ENCODE measurements around the gene RASA3. TPM values are rescaled to one million over a fixed set of nuclear protein-coding genes. Genes with fewer than 3 reads are reported as not detected.

The RASA3 gene
- polyA plus RNA-seq, 3 donors: 9.0 to 32.6 (median 16.6) TPM

- Histone ChIP-seq H3K36me3 (replicated peaks in 1 of 2; ENCODE audit: control insufficient read depth in 1 of 2, insufficient read depth in 2 of 2, low read length in 2 of 2) (no peaks in the 10 kb centered on the region), H3K9me3 (replicated peaks in 1 of 2; ENCODE audit: control insufficient read depth in 1 of 2, insufficient read depth in 1 of 2, low read length in 2 of 2) (no peaks in the 10 kb centered on the region), H3K4me3 (replicated peaks in 1 of 3; ENCODE audit: low read depth in 2 of 3, low read length in 3 of 3) (no peak overlapping the region), H2AFZ (ENCODE audit: insufficient read depth, low read depth, low read length, poor library complexity, severe bottlenecking) (no peak overlapping the region), H3K4me1 (ENCODE audit: control insufficient read depth in 1 of 2, insufficient read depth in 2 of 2, low read length in 2 of 2) (peaks cover 42 to 56% of the 10 kb centered on the region in 2 donors), H3K9ac (ENCODE audit: insufficient read depth, low read length, poor library complexity, severe bottlenecking) (no peak overlapping the region), H3K27ac (ENCODE audit: low read depth in 1 of 2, low read length in 2 of 2) (no peak overlapping the region), H3K79me2 (ENCODE audit: insufficient read depth, low read length) (peaks cover 81% of the 10 kb centered on the region), H3K27me3 (ENCODE audit: control insufficient read depth in 2 of 2, insufficient read depth in 2 of 2, low read length in 2 of 2) (no peaks in the 10 kb centered on the region), H3K4me2 (replicated peaks; ENCODE audit: extremely low read depth, low read length, poor library complexity, severe bottlenecking) (no peak overlapping the region), H4K20me1 (ENCODE audit: insufficient read depth, low read length) (peaks cover 86% of the 10 kb centered on the region)
- no peak overlapping the region for H3K4me3 Mint-ChIP-seq
- intact Hi-C loops (cut with micrococcal nuclease): loop anchor here (5.0 to 10.0 kb wide), 2 partner anchors 111 to 162 kb away; no protein-coding TSS in a partner anchor
- H3K9me3 Mint-ChIP-seq: peaks cover 0 to 3% (median 0%) of the 10 kb centered on the region in 7 donors
- peaks cover 0 to 5% (median 3%) of the 10 kb centered on the region in 3 donors for H3K27me3 Mint-ChIP-seq (ENCODE audit: low read depth in 3 of 3)
- H3K27ac Mint-ChIP-seq: peak overlapping the region in 1 of 7 donors; percentile 50
- DNase-seq: no peak
- 98% methylated on average over 14 of the region's 17 CpGs for WGBS (ENCODE audit: insufficient coverage)
- TF ChIP-seq CTCF (IDR thresholded peaks at IDR 0.05): no peak
- peaks cover 40 to 60% of the 10 kb centered on the region in 2 donors for H3K36me3 Mint-ChIP-seq
- peaks cover 54% of the 10 kb centered on the region for H3K4me1 Mint-ChIP-seq
Observed at GRCh38 chr13:114116734-114117133, 15.7 kb downstream of the RASA3 start.

DNA sequence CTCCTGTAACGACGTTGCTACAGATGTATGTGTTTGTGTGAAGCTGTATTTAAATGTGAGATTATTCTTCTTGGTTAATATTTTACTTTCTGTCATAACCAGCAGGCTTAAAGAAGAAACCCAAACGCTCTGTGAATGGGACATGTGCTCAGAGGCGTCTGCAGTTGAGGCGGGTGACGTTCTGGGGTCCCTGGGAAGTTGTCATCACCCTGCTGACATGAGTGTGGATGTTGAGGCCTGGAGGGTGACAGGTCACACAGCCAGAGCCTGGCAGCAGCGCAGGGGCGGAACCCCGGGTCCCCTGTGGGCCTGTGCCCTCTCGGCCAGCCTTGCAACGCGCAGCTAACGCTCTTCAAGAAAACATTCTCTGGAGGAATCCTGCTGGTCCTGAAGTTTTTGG, 16.6 kb downstream of the RASA3 start:
- peak overlapping the region; percentile 75 to 85 for H3K27ac ChIP-seq (ENCODE audit: low read depth in 1 of 2, low read length in 2 of 2)
- peaks cover 82% of the 10 kb centered on the region for H4K20me1 ChIP-seq (ENCODE audit: insufficient read depth, low read length)
- Mint-ChIP-seq H3K4me3 (peak overlapping the region in 1 of 2 donors; percentile 21), H3K36me3 (peaks cover 34 to 55% of the 10 kb centered on the region in 2 donors), H3K27me3 (ENCODE audit: low read depth in 3 of 3) (peaks cover 0 to 5% (median 3%) of the 10 kb centered on the region in 3 donors), H3K27ac (peak overlapping the region; percentile 82 to 96 (median 92)), H3K9me3 (peaks cover 0 to 3% (median 0%) of the 10 kb centered on the region in 7 donors), H3K4me1 (peaks cover 49% of the 10 kb centered on the region)
- peaks cover 45 to 53% of the 10 kb centered on the region in 2 donors for H3K4me1 ChIP-seq (ENCODE audit: control insufficient read depth in 1 of 2, insufficient read depth in 2 of 2, low read length in 2 of 2)
- H3K36me3 ChIP-seq (replicated peaks in 1 of 2; ENCODE audit: control insufficient read depth in 1 of 2, insufficient read depth in 2 of 2, low read length in 2 of 2): no peaks in the 10 kb centered on the region
- intact Hi-C loops (cut with micrococcal nuclease): loop anchor here (2.0 to 10.0 kb wide), 4 partner anchors 13 to 161 kb away; no protein-coding TSS in a partner anchor
- H3K4me3 ChIP-seq (replicated peaks in 1 of 3; ENCODE audit: low read depth in 2 of 3, low read length in 3 of 3): peak overlapping the region in 1 of 3 experiments; percentile 12
- peak overlapping the region; percentile 37 for H3K9ac ChIP-seq (ENCODE audit: insufficient read depth, low read length, poor library complexity, severe bottlenecking)
- TF ChIP-seq CTCF (IDR thresholded peaks at IDR 0.05): peak; percentile 15
- H3K9me3 ChIP-seq (replicated peaks in 1 of 2; ENCODE audit: control insufficient read depth in 1 of 2, insufficient read depth in 1 of 2, low read length in 2 of 2): no peaks in the 10 kb centered on the region
- H3K4me2 ChIP-seq (replicated peaks; ENCODE audit: extremely low read depth, low read length, poor library complexity, severe bottlenecking): no peak overlapping the region
- H3K79me2 ChIP-seq (ENCODE audit: insufficient read depth, low read length): peaks cover 76% of the 10 kb centered on the region
- no peaks in the 10 kb centered on the region for H3K27me3 ChIP-seq (ENCODE audit: control insufficient read depth in 2 of 2, insufficient read depth in 2 of 2, low read length in 2 of 2)
- no peak overlapping the region for H2AFZ ChIP-seq (ENCODE audit: insufficient read depth, low read depth, low read length, poor library complexity, severe bottlenecking)
- no peak for DNase-seq
- 88% methylated on average over 3 of the region's 13 CpGs for WGBS (ENCODE audit: insufficient coverage)
